H1 (cell line): ENCODE results near the gene NEURL1B. TPM values are rescaled to one million over a fixed set of nuclear protein-coding genes. Genes with fewer than 3 reads are reported as not detected.

Experiments
- JUND ChIP-seq: IDR thresholded peaks from 2 replicates; pipeline ENCODE4 v1.6.1; 2011; ENCODE audit warnings: mild to moderate bottlenecking, improper control_type of control experiment, low read length
- KDM1A ChIP-seq: fragments of 200-600, 300-600 bp; sonication (generic); IDR thresholded peaks from 2 replicates; pipeline ENCODE4 v1.7.1; 2016; ENCODE audit warnings: mild to moderate bottlenecking, low read length, borderline replicate concordance
- RAD21 ChIP-seq, 2 experiments: IDR thresholded peaks in 1 of 2; conservative IDR thresholded peaks in 1 of 2; 2 replicates each; pipeline ENCODE4 v1.6.1; 2011; ENCODE audit warnings: low read depth in 2 of 2, low read length in 2 of 2, improper control_type of control experiment in 1 of 2, inconsistent platforms in 1 of 2, mild to moderate bottlenecking in 1 of 2, moderate library complexity in 1 of 2
- SRF ChIP-seq: IDR thresholded peaks from 2 replicates; pipeline ENCODE4 v1.6.1; 2011; ENCODE audit warnings: mild to moderate bottlenecking, low read depth, low read length, moderate library complexity
- YY1 ChIP-seq: IDR thresholded peaks from 2 replicates; pipeline ENCODE4 v1.6.1; 2011; ENCODE audit warnings: low read depth, mild to moderate bottlenecking, low read length
- polyA plus RNA-seq, 7 experiments: library from polyadenylated mRNA; depleted of rRNA in 3 of 7; stranded (reverse) in 5 of 7; unstranded in 2 of 7; fragments of >200 nt in 5 of 7; fragments of 200-250 nt in 2 of 7; gene quantifications; 1 replicate in 5 of 7; 2 replicates in 1 of 7; 4 replicates in 1 of 7; pipeline versions ENCODE4 v1.2.1 to v1.2.3, GENCODE V29; 2011 to 2013; ENCODE audit warnings: missing spikeins in 2 of 7, mixed read lengths in 2 of 7
- total RNA-seq: library from RNA; stranded (reverse); fragmentation: NEBNext Ultra II Directional; extraction: Animal tissue kit (Norgen Biotek cat#: 25700); gene quantifications from 2 replicates; pipeline ENCODE4 v1.2.1, GENCODE V29; 2021
- TF ChIP-seq, protein P1 (sequence below): fragments of 300-600 bp; sonication (generic); IDR thresholded peaks from 2 replicates; pipeline ENCODE4 v1.7.1; 2012; ENCODE audit warnings: low read length, moderate library complexity, mild to moderate bottlenecking, inconsistent platforms; ENCODE audit not compliant: insufficient replicate concordance

Gene NEURL1B
- total and polyA plus RNA-seq, 2 of the 8 experiments (the other 6 are each of a cell fraction or from before 2014, with no cell fraction given) = 3.3 to 6.1 TPM

DNA sequence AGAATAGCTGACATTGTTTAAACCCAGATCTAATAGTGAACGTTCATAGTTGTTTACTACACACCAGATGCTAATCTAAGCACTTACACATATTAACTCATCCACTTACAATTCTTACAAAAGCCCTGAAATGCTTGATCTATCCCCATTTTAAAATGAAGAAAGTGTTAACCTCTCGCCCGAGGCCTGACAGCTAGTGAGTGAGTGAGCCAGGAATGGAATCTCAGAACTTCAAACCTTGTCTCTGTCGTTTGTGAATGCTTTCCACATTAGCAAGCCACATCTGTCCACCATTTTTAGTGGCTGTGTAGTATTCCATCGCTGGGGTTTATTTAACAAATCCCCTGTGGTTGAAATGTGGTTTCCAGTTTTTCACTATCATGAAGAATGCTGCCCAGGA is 24.9 kb upstream of the NEURL1B start (continued):
- TF ChIP-seq, protein P1, sequence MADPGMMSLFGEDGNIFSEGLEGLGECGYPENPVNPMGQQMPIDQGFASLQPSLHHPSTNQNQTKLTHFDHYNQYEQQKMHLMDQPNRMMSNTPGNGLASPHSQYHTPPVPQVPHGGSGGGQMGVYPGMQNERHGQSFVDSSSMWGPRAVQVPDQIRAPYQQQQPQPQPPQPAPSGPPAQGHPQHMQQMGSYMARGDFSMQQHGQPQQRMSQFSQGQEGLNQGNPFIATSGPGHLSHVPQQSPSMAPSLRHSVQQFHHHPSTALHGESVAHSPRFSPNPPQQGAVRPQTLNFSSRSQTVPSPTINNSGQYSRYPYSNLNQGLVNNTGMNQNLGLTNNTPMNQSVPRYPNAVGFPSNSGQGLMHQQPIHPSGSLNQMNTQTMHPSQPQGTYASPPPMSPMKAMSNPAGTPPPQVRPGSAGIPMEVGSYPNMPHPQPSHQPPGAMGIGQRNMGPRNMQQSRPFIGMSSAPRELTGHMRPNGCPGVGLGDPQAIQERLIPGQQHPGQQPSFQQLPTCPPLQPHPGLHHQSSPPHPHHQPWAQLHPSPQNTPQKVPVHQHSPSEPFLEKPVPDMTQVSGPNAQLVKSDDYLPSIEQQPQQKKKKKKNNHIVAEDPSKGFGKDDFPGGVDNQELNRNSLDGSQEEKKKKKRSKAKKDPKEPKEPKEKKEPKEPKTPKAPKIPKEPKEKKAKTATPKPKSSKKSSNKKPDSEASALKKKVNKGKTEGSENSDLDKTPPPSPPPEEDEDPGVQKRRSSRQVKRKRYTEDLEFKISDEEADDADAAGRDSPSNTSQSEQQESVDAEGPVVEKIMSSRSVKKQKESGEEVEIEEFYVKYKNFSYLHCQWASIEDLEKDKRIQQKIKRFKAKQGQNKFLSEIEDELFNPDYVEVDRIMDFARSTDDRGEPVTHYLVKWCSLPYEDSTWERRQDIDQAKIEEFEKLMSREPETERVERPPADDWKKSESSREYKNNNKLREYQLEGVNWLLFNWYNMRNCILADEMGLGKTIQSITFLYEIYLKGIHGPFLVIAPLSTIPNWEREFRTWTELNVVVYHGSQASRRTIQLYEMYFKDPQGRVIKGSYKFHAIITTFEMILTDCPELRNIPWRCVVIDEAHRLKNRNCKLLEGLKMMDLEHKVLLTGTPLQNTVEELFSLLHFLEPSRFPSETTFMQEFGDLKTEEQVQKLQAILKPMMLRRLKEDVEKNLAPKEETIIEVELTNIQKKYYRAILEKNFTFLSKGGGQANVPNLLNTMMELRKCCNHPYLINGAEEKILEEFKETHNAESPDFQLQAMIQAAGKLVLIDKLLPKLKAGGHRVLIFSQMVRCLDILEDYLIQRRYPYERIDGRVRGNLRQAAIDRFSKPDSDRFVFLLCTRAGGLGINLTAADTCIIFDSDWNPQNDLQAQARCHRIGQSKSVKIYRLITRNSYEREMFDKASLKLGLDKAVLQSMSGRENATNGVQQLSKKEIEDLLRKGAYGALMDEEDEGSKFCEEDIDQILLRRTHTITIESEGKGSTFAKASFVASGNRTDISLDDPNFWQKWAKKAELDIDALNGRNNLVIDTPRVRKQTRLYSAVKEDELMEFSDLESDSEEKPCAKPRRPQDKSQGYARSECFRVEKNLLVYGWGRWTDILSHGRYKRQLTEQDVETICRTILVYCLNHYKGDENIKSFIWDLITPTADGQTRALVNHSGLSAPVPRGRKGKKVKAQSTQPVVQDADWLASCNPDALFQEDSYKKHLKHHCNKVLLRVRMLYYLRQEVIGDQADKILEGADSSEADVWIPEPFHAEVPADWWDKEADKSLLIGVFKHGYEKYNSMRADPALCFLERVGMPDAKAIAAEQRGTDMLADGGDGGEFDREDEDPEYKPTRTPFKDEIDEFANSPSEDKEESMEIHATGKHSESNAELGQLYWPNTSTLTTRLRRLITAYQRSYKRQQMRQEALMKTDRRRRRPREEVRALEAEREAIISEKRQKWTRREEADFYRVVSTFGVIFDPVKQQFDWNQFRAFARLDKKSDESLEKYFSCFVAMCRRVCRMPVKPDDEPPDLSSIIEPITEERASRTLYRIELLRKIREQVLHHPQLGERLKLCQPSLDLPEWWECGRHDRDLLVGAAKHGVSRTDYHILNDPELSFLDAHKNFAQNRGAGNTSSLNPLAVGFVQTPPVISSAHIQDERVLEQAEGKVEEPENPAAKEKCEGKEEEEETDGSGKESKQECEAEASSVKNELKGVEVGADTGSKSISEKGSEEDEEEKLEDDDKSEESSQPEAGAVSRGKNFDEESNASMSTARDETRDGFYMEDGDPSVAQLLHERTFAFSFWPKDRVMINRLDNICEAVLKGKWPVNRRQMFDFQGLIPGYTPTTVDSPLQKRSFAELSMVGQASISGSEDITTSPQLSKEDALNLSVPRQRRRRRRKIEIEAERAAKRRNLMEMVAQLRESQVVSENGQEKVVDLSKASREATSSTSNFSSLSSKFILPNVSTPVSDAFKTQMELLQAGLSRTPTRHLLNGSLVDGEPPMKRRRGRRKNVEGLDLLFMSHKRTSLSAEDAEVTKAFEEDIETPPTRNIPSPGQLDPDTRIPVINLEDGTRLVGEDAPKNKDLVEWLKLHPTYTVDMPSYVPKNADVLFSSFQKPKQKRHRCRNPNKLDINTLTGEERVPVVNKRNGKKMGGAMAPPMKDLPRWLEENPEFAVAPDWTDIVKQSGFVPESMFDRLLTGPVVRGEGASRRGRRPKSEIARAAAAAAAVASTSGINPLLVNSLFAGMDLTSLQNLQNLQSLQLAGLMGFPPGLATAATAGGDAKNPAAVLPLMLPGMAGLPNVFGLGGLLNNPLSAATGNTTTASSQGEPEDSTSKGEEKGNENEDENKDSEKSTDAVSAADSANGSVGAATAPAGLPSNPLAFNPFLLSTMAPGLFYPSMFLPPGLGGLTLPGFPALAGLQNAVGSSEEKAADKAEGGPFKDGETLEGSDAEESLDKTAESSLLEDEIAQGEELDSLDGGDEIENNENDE = no peak
- no peak for TF ChIP-seq JUND
- no peak for TF ChIP-seq SRF
- TF ChIP-seq YY1 = no peak
- no peak for TF ChIP-seq KDM1A
- TF ChIP-seq RAD21 (IDR thresholded peaks at IDR 0.05 in 1 of 2, conservative IDR thresholded peaks at IDR 0.05 in 1 of 2; ENCODE audit: low read depth in 2 of 2, low read length in 2 of 2) = no peak
